ENCODE results near the gene SMIM29.
A peak's percentile ranks its signal among the peaks of the same experiment; 100 is the strongest.

The SMIM29 gene

GRCh38 chr6:34248727-34249468 is at the start of gene SMIM29:
Gene SMIM29 (minus strand): TSS chr6:34249006. CDS start chr6:34247791, 1,215 bp downstream.
- Histone ChIP-seq H3K4me1 (ENCODE audit: control insufficient read depth, insufficient read depth, low read length) (peaks cover 5% of the 10 kb centered on the region), H3K9ac (ENCODE audit: low read length) (peak within 1 kb of the TSS; percentile 76), H3K4me3 (ENCODE audit: low read length) (peak within 1 kb of the TSS; percentile 95), H3K27me3 (ENCODE audit: control insufficient read depth, insufficient read depth, low read length) (no peaks in the 10 kb centered on the region), H3K36me3 (ENCODE audit: control insufficient read depth, insufficient read depth, low read length) (no peaks in the 10 kb centered on the region), H3K27ac (ENCODE audit: low read depth, low read length) (peak within 1 kb of the TSS; percentile 86)

GRCh38 chr6:34295721-34296120 is 46.9 kb upstream of the SMIM29 start:
- Histone ChIP-seq H3K9ac (ENCODE audit: low read length) (no peak overlapping the region), H3K27ac (ENCODE audit: low read depth, low read length) (no peak overlapping the region), H3K36me3 (ENCODE audit: control insufficient read depth, insufficient read depth, low read length) (no peaks in the 10 kb centered on the region), H3K27me3 (ENCODE audit: control insufficient read depth, insufficient read depth, low read length) (no peaks in the 10 kb centered on the region), H3K4me1 (ENCODE audit: control insufficient read depth, insufficient read depth, low read length) (no peaks in the 10 kb centered on the region), H3K4me3 (ENCODE audit: low read length) (no peak overlapping the region)

- Histone ChIP-seq H3K4me3 (ENCODE audit: low read length) (no peak overlapping the region), H3K36me3 (ENCODE audit: control insufficient read depth, insufficient read depth, low read length) (no peaks in the 10 kb centered on the region), H3K4me1 (ENCODE audit: control insufficient read depth, insufficient read depth, low read length) (no peaks in the 10 kb centered on the region), H3K9ac (ENCODE audit: low read length) (no peak overlapping the region), H3K27ac (ENCODE audit: low read depth, low read length) (no peak overlapping the region), H3K27me3 (ENCODE audit: control insufficient read depth, insufficient read depth, low read length) (no peaks in the 10 kb centered on the region)
Measured at GRCh38 chr6:34292954-34293353, 44.1 kb upstream of the SMIM29 start.

- Histone ChIP-seq H3K4me1 (ENCODE audit: control insufficient read depth, insufficient read depth, low read length) (no peaks in the 10 kb centered on the region), H3K27ac (ENCODE audit: low read depth, low read length) (no peak overlapping the region), H3K27me3 (ENCODE audit: control insufficient read depth, insufficient read depth, low read length) (no peaks in the 10 kb centered on the region), H3K4me3 (ENCODE audit: low read length) (no peak overlapping the region), H3K9ac (ENCODE audit: low read length) (no peak overlapping the region), H3K36me3 (ENCODE audit: control insufficient read depth, insufficient read depth, low read length) (no peaks in the 10 kb centered on the region)
Measured at GRCh38 chr6:34289137-34289536, 40.3 kb upstream of the SMIM29 start.

- no peak overlapping the region for H3K4me3 ChIP-seq (ENCODE audit: low read length)
- peaks cover 3% of the 10 kb centered on the region for H3K36me3 ChIP-seq (ENCODE audit: control insufficient read depth, insufficient read depth, low read length)
- H3K27ac ChIP-seq (ENCODE audit: low read depth, low read length) = no peak overlapping the region
- H3K9ac ChIP-seq (ENCODE audit: low read length) = no peak overlapping the region
- no peaks in the 10 kb centered on the region for H3K27me3 ChIP-seq (ENCODE audit: control insufficient read depth, insufficient read depth, low read length)
- no peaks in the 10 kb centered on the region for H3K4me1 ChIP-seq (ENCODE audit: control insufficient read depth, insufficient read depth, low read length)
Measured at GRCh38 chr6:34288581-34288980, 39.8 kb upstream of the SMIM29 start.

GRCh38 chr6:34285448-34286164 is 36.8 kb upstream of the SMIM29 start:
- H3K4me3 ChIP-seq (ENCODE audit: low read length) = no peak overlapping the region
- no peak overlapping the region for H3K9ac ChIP-seq (ENCODE audit: low read length)
- no peaks in the 10 kb centered on the region for H3K4me1 ChIP-seq (ENCODE audit: control insufficient read depth, insufficient read depth, low read length)
- H3K36me3 ChIP-seq (ENCODE audit: control insufficient read depth, insufficient read depth, low read length) = peaks cover 6% of the 10 kb centered on the region
- no peaks in the 10 kb centered on the region for H3K27me3 ChIP-seq (ENCODE audit: control insufficient read depth, insufficient read depth, low read length)
- H3K27ac ChIP-seq (ENCODE audit: low read depth, low read length) = no peak overlapping the region

GRCh38 chr6:34284563-34285447 is 36.0 kb upstream of the SMIM29 start:
- H3K36me3 ChIP-seq (ENCODE audit: control insufficient read depth, insufficient read depth, low read length) = peaks cover 6% of the 10 kb centered on the region
- no peaks in the 10 kb centered on the region for H3K27me3 ChIP-seq (ENCODE audit: control insufficient read depth, insufficient read depth, low read length)
- H3K9ac ChIP-seq (ENCODE audit: low read length) = no peak overlapping the region
- H3K27ac ChIP-seq (ENCODE audit: low read depth, low read length) = no peak overlapping the region
- no peak overlapping the region for H3K4me3 ChIP-seq (ENCODE audit: low read length)
- H3K4me1 ChIP-seq (ENCODE audit: control insufficient read depth, insufficient read depth, low read length) = no peaks in the 10 kb centered on the region

- Histone ChIP-seq H3K4me3 (ENCODE audit: low read length) (no peak overlapping the region), H3K27ac (ENCODE audit: low read depth, low read length) (no peak overlapping the region), H3K36me3 (ENCODE audit: control insufficient read depth, insufficient read depth, low read length) (peaks cover 9% of the 10 kb centered on the region), H3K9ac (ENCODE audit: low read length) (no peak overlapping the region), H3K27me3 (ENCODE audit: control insufficient read depth, insufficient read depth, low read length) (no peaks in the 10 kb centered on the region), H3K4me1 (ENCODE audit: control insufficient read depth, insufficient read depth, low read length) (no peaks in the 10 kb centered on the region)
Measured at GRCh38 chr6:34281702-34282334, 33.0 kb upstream of the SMIM29 start.

GRCh38 chr6:34280216-34280615 is 31.4 kb upstream of the SMIM29 start:
- Histone ChIP-seq H3K9ac (ENCODE audit: low read length) (no peak overlapping the region), H3K4me3 (ENCODE audit: low read length) (no peak overlapping the region), H3K4me1 (ENCODE audit: control insufficient read depth, insufficient read depth, low read length) (no peaks in the 10 kb centered on the region), H3K27ac (ENCODE audit: low read depth, low read length) (no peak overlapping the region), H3K36me3 (ENCODE audit: control insufficient read depth, insufficient read depth, low read length) (peaks cover 9% of the 10 kb centered on the region), H3K27me3 (ENCODE audit: control insufficient read depth, insufficient read depth, low read length) (no peaks in the 10 kb centered on the region)

GRCh38 chr6:34278833-34279232 is 30.0 kb upstream of the SMIM29 start:
- no peak overlapping the region for H3K9ac ChIP-seq (ENCODE audit: low read length)
- no peaks in the 10 kb centered on the region for H3K27me3 ChIP-seq (ENCODE audit: control insufficient read depth, insufficient read depth, low read length)
- H3K4me1 ChIP-seq (ENCODE audit: control insufficient read depth, insufficient read depth, low read length) = no peaks in the 10 kb centered on the region
- no peak overlapping the region for H3K27ac ChIP-seq (ENCODE audit: low read depth, low read length)
- peaks cover 7% of the 10 kb centered on the region for H3K36me3 ChIP-seq (ENCODE audit: control insufficient read depth, insufficient read depth, low read length)
- no peak overlapping the region for H3K4me3 ChIP-seq (ENCODE audit: low read length)

GRCh38 chr6:34277763-34278112 is 28.9 kb upstream of the SMIM29 start:
- no peak overlapping the region for H3K27ac ChIP-seq (ENCODE audit: low read depth, low read length)
- H3K4me3 ChIP-seq (ENCODE audit: low read length) = no peak overlapping the region
- no peak overlapping the region for H3K9ac ChIP-seq (ENCODE audit: low read length)
- H3K27me3 ChIP-seq (ENCODE audit: control insufficient read depth, insufficient read depth, low read length) = no peaks in the 10 kb centered on the region
- H3K4me1 ChIP-seq (ENCODE audit: control insufficient read depth, insufficient read depth, low read length) = no peaks in the 10 kb centered on the region
- H3K36me3 ChIP-seq (ENCODE audit: control insufficient read depth, insufficient read depth, low read length) = peaks cover 6% of the 10 kb centered on the region

Measured in rectal smooth muscle tissue (tissue), 1 donor.